ENCODE data around the gene ENDOD1. TPM values are rescaled to one million over a fixed set of nuclear protein-coding genes. Genes with fewer than 3 reads are reported as not detected.

Gene ENDOD1
- total RNA-seq, 1 experiment from 2014 or later, result 32.1 TPM

GRCh38 chr11:95091663-95092180 is 2.1 kb downstream of the ENDOD1 start:
- no peak overlapping the region for H3K4me3 ChIP-seq (ENCODE audit: low read length)
- peaks cover 30% of the 10 kb centered on the region for H3K79me2 ChIP-seq (ENCODE audit: low read length)
- H3K9me3 ChIP-seq (ENCODE audit: low read length), result no peaks in the 10 kb centered on the region
- BruUV-seq (replicated peaks), result no TSS peak
- ATAC-seq (no peak), DNase-seq (no peak)
- intact Hi-C loops (cut with micrococcal nuclease), result no loop called here
- TF ChIP-seq EZH2phosphoT487 (IDR thresholded peaks at IDR 0.05; ENCODE audit: borderline replicate concordance, low read length) (no peak), EZH2 (IDR thresholded peaks at IDR 0.05; ENCODE audit: low read length, unreplicated experiment) (no peak), CTCF (conservative IDR thresholded peaks at IDR 0.05; ENCODE audit: low read depth, low read length) (no peak)
- no peaks in the 10 kb centered on the region for H4K20me1 ChIP-seq (ENCODE audit: low read length)
- no peaks in the 10 kb centered on the region for H3K9me2 ChIP-seq (replicated peaks; ENCODE audit: low read length)
- ChIA-PET CTCF (interaction anchor here (0.6 kb wide), 1 partner anchor 115 kb away, joined by 4 read pairs; no protein-coding TSS in a partner anchor), POLR2A (ENCODE audit: unreplicated experiment) (no interaction called here)
- peak overlapping the region; percentile 92 for H3K4me2 ChIP-seq (ENCODE audit: low read length)
- H3K27ac ChIP-seq (ENCODE audit: low read length), result no peak overlapping the region
- peaks cover 45% of the 10 kb centered on the region for H3K4me1 ChIP-seq (ENCODE audit: insufficient read depth, low read length)
- H3K27me3 ChIP-seq (ENCODE audit: low read length), result no peaks in the 10 kb centered on the region
- H3K36me3 ChIP-seq (ENCODE audit: low read depth, low read length), result no peaks in the 10 kb centered on the region
- no peak overlapping the region for H3K9ac ChIP-seq (ENCODE audit: low read length)
- no peaks in the 10 kb centered on the region for H3F3A ChIP-seq (ENCODE audit: low read length, unreplicated experiment)
- H2AFZ ChIP-seq (ENCODE audit: low read length), result no peak overlapping the region

- Histone ChIP-seq H3K9me2 (replicated peaks; ENCODE audit: low read length) (no peaks in the 10 kb centered on the region), H3K9me3 (ENCODE audit: low read length) (no peaks in the 10 kb centered on the region), H2AFZ (ENCODE audit: low read length) (no peak overlapping the region), H3K27me3 (ENCODE audit: low read length) (no peaks in the 10 kb centered on the region), H3K27ac (ENCODE audit: low read length) (peak overlapping the region; percentile 40), H3K36me3 (ENCODE audit: low read depth, low read length) (no peaks in the 10 kb centered on the region), H3K79me2 (ENCODE audit: low read length) (peaks cover 37% of the 10 kb centered on the region), H4K20me1 (ENCODE audit: low read length) (no peaks in the 10 kb centered on the region), H3K4me1 (ENCODE audit: insufficient read depth, low read length) (peaks cover 45% of the 10 kb centered on the region), H3K4me3 (ENCODE audit: low read length) (0 out of 2 replicates have a peak overlapping the region, but pooled peaks have one; percentile 6), H3K9ac (ENCODE audit: low read length) (no peak overlapping the region), H3F3A (ENCODE audit: low read length, unreplicated experiment) (no peaks in the 10 kb centered on the region), H3K4me2 (ENCODE audit: low read length) (peak overlapping the region; percentile 43)
- TF ChIP-seq EZH2 (IDR thresholded peaks at IDR 0.05; ENCODE audit: low read length, unreplicated experiment) (no peak), CTCF (conservative IDR thresholded peaks at IDR 0.05; ENCODE audit: low read depth, low read length) (peak; percentile 57)
- no TSS peak for BruUV-seq (replicated peaks)
- CTCF ChIA-PET, result interaction anchor here (0.6 to 0.9 kb wide), 2 partner anchors 16 to 47 kb away, joined by 3 read pairs; no protein-coding TSS in a partner anchor
- intact Hi-C loops (cut with micrococcal nuclease), result no loop called here
- POLR2A ChIA-PET (ENCODE audit: unreplicated experiment), result no interaction called here
- DNase-seq (peak; percentile 92), ATAC-seq (peak; percentile 21)
Observed at GRCh38 chr11:95092549-95093324, 3.1 kb downstream of the ENDOD1 start.

GRCh38 chr11:95093548-95093947 is 3.9 kb downstream of the ENDOD1 start:
- BruUV-seq (replicated peaks), result no TSS peak
- Histone ChIP-seq H3F3A (ENCODE audit: low read length, unreplicated experiment) (no peaks in the 10 kb centered on the region), H3K79me2 (ENCODE audit: low read length) (peaks cover 37% of the 10 kb centered on the region), H3K4me2 (ENCODE audit: low read length) (peak overlapping the region; percentile 43), H3K4me3 (ENCODE audit: low read length) (0 out of 2 replicates have a peak overlapping the region, but pooled peaks have one; percentile 6), H3K27ac (ENCODE audit: low read length) (peak overlapping the region; percentile 40), H3K9me2 (replicated peaks; ENCODE audit: low read length) (no peaks in the 10 kb centered on the region), H3K27me3 (ENCODE audit: low read length) (no peaks in the 10 kb centered on the region), H2AFZ (ENCODE audit: low read length) (no peak overlapping the region), H3K36me3 (ENCODE audit: low read depth, low read length) (no peaks in the 10 kb centered on the region), H3K9ac (ENCODE audit: low read length) (no peak overlapping the region), H4K20me1 (ENCODE audit: low read length) (no peaks in the 10 kb centered on the region), H3K4me1 (ENCODE audit: insufficient read depth, low read length) (peaks cover 45% of the 10 kb centered on the region), H3K9me3 (ENCODE audit: low read length) (no peaks in the 10 kb centered on the region)
- CTCF ChIA-PET, result interaction anchor here (0.6 kb wide), 1 partner anchor 46 kb away, joined by 3 read pairs; no protein-coding TSS in a partner anchor
- DNase-seq (no peak), ATAC-seq (no peak)
- POLR2A ChIA-PET (ENCODE audit: unreplicated experiment), result no interaction called here
- intact Hi-C loops (cut with micrococcal nuclease), result no loop called here
- TF ChIP-seq CTCF (conservative IDR thresholded peaks at IDR 0.05; ENCODE audit: low read depth, low read length) (no peak), EZH2 (IDR thresholded peaks at IDR 0.05; ENCODE audit: low read length, unreplicated experiment) (no peak), EZH2phosphoT487 (IDR thresholded peaks at IDR 0.05; ENCODE audit: borderline replicate concordance, low read length) (no peak)
